ENCODE results near the gene GREB1L.

Gene GREB1L

GRCh38 chr18:21484851-21485636 lies 243.0 kb downstream of the GREB1L start:
- DNase-seq (ENCODE audit: low read depth in 2 of 2): no peak

DNA sequence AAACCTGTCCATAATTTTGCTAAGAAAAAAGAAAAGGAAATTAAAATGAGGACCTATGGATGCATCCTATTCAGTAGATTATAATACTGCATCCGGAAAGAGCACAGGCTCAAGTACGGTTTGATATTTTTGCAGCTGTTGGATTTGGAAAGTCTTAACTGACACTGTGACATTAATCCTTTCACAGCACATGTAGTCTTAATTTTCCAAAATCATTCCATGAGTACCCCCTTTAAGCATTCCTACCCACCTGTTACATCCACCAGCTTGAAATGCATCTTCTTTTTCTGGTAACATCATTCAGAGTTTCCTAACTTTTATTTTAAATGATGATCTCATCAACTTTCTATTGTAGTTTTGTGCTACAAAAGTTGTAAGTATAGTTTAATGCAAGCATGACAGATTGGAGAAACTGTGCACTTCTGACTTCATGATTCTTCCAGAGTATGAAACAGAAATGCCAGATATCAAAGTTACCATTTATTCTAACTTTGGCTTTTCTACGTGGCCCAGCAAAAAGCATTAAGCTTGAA lies 244.9 kb downstream of the GREB1L start:
- DNase-seq (ENCODE audit: low read depth in 2 of 2): no peak

DNA sequence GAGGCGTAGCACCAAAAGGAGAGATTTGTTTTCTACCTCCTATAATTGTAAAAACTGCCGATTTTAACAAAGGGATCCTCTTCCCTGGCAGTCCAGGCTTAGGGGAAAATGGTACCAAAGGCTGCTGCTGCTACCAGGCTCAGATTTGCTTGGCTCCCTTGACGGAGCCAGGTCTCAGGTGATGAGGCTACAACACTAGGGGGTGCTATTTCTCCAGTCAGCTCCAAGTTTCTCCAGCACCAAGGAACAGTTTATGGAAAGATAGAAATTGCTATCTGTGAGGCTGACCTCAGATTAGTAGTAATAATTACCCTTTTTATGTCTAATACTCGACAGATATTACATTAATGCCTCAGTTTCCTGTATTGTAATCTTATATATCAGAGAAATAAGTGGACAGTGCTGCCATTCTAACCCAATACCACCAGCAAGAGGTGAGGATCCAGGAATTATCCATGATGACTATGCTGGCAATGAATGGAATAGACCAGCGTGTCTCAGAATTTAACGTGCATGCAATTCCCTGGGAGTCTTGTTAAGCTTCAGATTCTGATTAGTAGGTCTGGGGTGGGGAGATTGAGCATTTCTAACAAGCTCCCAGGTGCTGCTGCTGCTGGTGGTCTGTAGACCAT lies 247.2 kb downstream of the GREB1L start:
- no peak for DNase-seq (ENCODE audit: low read depth in 2 of 2)

DNA sequence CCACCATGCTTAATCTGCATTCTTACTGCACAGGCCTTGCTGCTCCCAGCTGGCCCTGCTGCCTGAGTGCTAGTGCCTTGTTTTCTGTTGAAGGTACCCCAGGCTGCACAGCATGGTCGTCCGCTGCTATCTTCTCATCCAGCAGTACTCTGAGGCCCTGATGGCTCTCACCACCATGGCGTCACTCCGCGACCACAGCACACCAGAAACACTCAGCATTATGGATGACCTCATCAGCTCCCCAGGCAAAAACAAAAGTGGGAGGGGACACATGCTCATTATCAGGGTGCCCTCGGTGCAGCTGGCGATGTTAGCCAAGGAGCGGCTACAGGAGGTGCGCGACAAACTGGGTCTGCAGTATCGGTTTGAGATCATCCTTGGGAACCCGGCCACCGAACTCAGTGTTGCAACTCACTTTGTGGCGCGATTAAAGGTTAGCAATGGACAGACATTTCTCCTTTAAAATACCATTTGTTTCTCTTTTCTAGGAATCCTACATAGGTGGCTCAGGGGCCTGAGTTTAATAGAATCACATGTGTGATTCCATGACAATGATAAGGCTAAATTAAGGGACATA lies 248.0 kb downstream of the GREB1L start:
- DNase-seq (ENCODE audit: low read depth in 2 of 2): no peak

DNA sequence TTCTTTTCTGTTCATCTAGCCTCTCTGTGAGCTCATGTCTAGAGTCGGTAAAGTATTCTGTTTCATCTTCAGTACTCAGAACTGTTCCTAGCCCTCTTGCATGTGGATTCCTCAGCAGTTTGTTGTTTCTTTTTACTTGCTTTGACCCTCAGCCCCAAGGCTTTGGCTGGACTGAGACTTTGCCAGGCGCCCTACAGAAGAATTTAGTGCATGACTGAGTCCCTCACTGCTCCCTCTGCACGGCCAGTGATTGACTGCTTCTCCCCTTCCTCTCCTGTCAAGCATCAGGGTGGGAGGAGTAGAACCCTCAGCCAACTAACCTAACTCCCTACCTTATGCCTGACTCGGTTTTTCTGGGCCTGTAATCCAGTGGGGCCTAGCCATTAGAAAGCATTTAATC lies 248.7 kb downstream of the GREB1L start:
- DNase-seq (ENCODE audit: low read depth in 2 of 2): no peak

DNA sequence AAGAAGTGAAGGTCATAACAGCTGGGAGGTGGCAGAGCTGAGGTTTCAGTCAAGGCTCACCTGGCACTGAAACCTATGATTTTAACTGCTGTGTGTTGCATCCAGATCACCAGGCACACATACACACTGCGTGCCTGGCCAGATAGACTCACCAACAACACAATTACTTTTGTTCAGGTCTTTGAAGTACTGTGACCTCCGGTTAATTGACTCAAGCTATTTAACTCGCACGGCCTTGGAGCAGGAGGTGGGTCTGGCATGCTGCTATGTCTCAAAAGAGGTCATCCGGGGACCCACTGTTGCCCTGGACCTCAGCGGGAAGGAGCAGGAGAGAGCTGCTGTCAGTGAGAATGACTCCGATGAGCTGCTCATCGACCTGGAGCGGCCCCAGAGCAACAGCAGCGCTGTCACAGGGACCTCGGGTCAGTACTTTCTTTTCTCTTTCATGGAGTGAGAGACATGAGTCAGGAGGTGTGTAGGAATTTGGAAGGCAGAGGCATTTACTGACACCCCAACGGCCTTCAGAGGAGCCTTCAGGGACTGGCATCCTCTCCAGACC lies 254.3 kb downstream of the GREB1L start:
- DNase-seq (ENCODE audit: low read depth in 2 of 2): no peak

GRCh38 chr18:21499997-21500396 lies 258.0 kb downstream of the GREB1L start:
- no peak for DNase-seq (ENCODE audit: low read depth in 2 of 2)

- no peak for DNase-seq (ENCODE audit: low read depth in 2 of 2)
Measured at GRCh38 chr18:21502661-21503060, 260.6 kb downstream of the GREB1L start.

DNA sequence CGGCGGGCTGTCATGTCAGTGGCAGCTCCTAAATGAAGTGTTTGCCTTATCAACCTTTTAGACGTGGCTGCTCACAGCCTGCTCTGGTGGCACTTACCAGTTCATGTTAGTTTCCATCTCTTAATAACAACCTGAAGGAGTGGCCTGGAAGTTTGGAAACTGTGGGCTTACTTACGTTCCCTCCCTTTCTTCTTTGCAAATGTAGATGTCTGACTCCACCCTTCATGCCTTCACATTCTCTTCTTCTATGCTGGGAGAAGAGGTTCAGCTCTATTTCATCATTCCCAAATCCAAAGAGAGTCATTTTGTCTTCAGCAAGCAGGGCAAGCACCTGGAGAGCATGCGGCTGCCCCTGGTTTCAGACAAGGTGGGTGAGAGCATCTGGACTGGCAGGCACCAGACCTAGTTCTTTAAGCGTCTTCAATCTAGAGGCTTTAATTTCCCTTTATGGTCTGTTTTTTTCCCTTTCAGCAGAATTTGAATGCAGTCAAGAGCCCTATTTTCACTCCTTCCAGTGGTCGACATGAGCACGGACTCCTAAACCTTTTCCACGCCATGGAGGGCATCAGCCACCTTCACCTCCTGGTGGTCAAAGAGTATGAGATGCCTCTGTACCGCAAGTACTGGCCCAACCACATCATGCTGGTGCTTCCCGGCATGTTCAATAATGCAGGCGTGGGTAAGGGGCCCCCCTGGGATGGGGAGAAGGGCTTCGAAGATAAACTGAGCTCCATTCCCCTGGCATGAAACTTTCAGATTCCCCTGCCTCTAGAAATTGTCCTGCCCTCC lies 266.1 kb downstream of the GREB1L start:
- DNase-seq (ENCODE audit: low read depth in 2 of 2): no peak

DNA sequence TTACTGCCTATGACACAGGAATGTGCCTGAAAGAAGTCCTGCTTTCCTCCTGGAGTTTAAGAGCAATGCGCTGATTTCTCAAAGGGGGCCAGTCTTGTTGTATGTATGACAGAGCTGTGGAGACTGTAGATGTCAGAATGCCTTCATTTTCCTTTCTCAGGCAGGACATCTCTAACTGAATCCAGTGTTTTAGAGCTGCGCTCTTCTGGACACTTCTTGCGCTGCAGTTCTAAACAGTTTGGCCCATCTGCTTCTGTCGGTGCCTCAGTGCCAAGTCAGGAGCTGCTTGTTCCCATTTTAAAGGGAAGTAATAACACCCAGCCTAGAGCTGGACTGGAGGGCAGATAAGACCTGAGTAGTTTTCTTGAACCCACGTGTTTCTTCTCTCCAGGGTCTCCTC lies 267.0 kb downstream of the GREB1L start:
- no peak for DNase-seq (ENCODE audit: low read depth in 2 of 2)

- no peak for DNase-seq (ENCODE audit: low read depth in 2 of 2)
Measured at GRCh38 chr18:21513292-21513691, 271.3 kb downstream of the GREB1L start.

GRCh38 chr18:21513741-21514140 lies 271.7 kb downstream of the GREB1L start:
- no peak for DNase-seq (ENCODE audit: low read depth in 2 of 2)

- DNase-seq (ENCODE audit: low read depth in 2 of 2): no peak
Measured at GRCh38 chr18:21522530-21522929, 280.5 kb downstream of the GREB1L start.

DNA sequence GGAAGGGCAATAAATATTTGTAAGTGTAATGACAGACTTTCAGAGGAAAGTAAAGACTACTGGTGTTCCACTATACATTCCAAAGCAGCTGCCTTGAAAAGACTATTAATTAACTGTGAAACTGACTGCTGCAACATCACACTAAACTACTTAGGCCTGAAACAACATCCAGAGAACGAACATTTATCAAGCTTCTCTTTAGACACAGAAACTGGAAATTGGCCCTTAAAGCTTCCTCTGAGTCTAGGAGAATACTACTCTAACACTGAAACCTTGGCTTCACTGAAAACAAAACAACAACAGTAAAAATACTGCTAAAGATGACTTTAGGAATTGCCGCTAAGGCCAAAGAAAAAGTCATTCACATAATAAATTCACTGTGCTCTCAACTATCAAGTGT lies 283.9 kb downstream of the GREB1L start:
- no peak for DNase-seq (ENCODE audit: low read depth in 2 of 2)

- no peak for DNase-seq (ENCODE audit: low read depth in 2 of 2)
Measured at GRCh38 chr18:21526463-21526862, 284.4 kb downstream of the GREB1L start.

DNA sequence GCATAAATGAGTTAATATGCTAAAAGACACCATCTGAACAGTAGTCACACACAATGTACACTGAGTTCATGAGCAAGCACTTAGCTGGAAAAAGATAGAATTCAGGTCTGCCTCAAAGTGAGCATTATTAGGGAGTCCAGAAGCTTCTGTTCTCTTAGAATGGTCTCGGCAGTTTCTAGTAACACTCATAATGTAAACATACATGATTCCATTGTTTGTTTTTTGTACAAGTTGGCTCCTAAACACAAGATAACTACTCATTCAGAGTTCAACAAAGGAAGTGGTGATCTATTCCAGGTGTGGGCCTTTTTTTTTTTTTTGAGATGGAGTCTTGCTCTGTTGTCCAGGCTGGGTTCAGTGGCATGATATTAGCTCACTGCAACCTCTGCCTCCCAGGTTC lies 292.3 kb downstream of the GREB1L start:
- no peak for DNase-seq (ENCODE audit: low read depth in 2 of 2)

GRCh38 chr18:21538230-21538629 lies 296.2 kb downstream of the GREB1L start:
- DNase-seq (ENCODE audit: low read depth in 2 of 2): no peak

DNA sequence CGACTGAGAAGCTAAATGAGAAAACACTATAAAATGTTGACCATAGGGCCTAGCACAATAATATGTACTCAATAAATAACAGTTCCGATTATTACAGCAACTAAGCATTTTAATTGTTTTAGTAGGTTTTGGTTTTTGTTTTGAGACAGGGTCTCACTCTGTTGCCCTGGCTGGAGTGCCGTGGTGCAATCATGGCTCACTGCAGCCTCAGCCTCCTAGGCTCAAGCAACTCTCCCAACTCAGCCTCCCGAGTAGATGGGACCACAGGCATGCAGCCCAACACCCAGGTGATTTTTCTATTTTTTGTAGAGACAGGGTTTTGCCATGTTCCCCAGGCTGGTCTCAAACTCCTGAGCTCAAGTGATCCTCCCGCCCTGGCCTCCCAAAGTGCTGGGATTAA lies 304.4 kb downstream of the GREB1L start:
- no peak for DNase-seq (ENCODE audit: low read depth in 2 of 2)

- DNase-seq (ENCODE audit: low read depth in 2 of 2): no peak
Measured at GRCh38 chr18:21548647-21549046, 306.6 kb downstream of the GREB1L start.

GRCh38 chr18:21550510-21550970 lies 308.5 kb downstream of the GREB1L start:
- no peak for DNase-seq (ENCODE audit: low read depth in 2 of 2)

GRCh38 chr18:21557607-21558253 lies 315.7 kb downstream of the GREB1L start:
- no peak for DNase-seq (ENCODE audit: low read depth in 2 of 2)

Data from stimulated activated CD4-positive, alpha-beta T cell treated with anti-CD3 and anti-CD28 coated beads, Interleukin-1b, Interleukin-23, amount 100 ng/mL, for 4 hours (primary cell).